Measurements from ENCODE around the gene RAB7A. TPM values are rescaled to one million over a fixed set of nuclear protein-coding genes. Genes with fewer than 3 reads are reported as not detected.

The RAB7A gene
- total RNA-seq, 1 donor from 2014 or later, result 319 TPM

GRCh38 chr3:128701342-128702212, 24.4 kb upstream of the RAB7A start:
- no peak for DNase-seq (ENCODE audit: low read depth)
- H3K79me2 ChIP-seq (ENCODE audit: insufficient read depth, low read length), result no peaks in the 10 kb centered on the region
- no peak overlapping the region for H3K27ac ChIP-seq (ENCODE audit: low read depth, low read length)
- H4K20me1 ChIP-seq (ENCODE audit: insufficient read depth, low read length), result no peaks in the 10 kb centered on the region
- no peak overlapping the region for H3K9ac ChIP-seq (ENCODE audit: low read length)
- no peak for FAIRE-seq
- Mint-ChIP-seq H3K4me3 (ENCODE audit: unreplicated experiment) (no peak overlapping the region), H3K36me3 (ENCODE audit: low read depth, unreplicated experiment) (no peaks in the 10 kb centered on the region), H3K9me3 (ENCODE audit: unreplicated experiment) (no peaks in the 10 kb centered on the region), H3K27ac (ENCODE audit: unreplicated experiment) (no peak overlapping the region), H3K27me3 (ENCODE audit: low read depth, unreplicated experiment) (peaks cover 3% of the 10 kb centered on the region), H3K4me1 (ENCODE audit: low read depth, unreplicated experiment) (peaks cover 4% of the 10 kb centered on the region)
- no peak overlapping the region for H2AFZ ChIP-seq (ENCODE audit: low read depth, low read length)
- TF ChIP-seq EZH2 (IDR thresholded peaks at IDR 0.05; ENCODE audit: insufficient read depth, low read length) (no peak), CTCF (IDR thresholded peaks at IDR 0.05; ENCODE audit: insufficient read depth, low read depth, low read length) (no peak)
- H3K4me2 ChIP-seq (ENCODE audit: low read length), result no peak overlapping the region
- H3K36me3 ChIP-seq (ENCODE audit: insufficient read depth, low read length), result no peaks in the 10 kb centered on the region
- no peaks in the 10 kb centered on the region for H3K9me3 ChIP-seq (ENCODE audit: insufficient read depth, low read depth, low read length)
- no peaks in the 10 kb centered on the region for H3K4me1 ChIP-seq (ENCODE audit: insufficient read depth, low read length)
- no peaks in the 10 kb centered on the region for H3K27me3 ChIP-seq (ENCODE audit: insufficient read depth, low read length)
- H3K4me3 ChIP-seq (ENCODE audit: insufficient read depth, low read depth, low read length), result no peak overlapping the region

DNA sequence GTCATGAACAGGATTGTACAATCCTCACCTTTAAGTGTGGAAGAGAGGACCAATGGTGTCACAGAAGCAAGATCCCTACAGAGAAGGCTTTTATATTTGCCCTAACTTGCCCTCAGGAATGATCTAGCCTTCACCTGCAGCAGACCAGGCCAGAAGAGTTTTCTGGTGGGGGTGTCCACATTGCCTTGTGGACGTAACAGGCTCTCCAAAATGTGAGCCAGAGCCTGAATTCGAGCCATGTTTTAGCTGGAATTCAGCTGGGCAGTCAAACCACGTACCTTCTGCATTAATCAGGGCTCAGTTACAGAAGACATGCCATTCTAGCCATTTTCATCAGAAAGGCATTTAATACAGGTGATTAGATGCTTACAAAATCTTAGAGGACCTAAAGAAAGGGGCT, 23.6 kb upstream of the RAB7A start:
- H3K27me3 Mint-ChIP-seq (ENCODE audit: low read depth, unreplicated experiment), result peaks cover 3% of the 10 kb centered on the region
- no peaks in the 10 kb centered on the region for H3K79me2 ChIP-seq (ENCODE audit: insufficient read depth, low read length)
- FAIRE-seq (no peak), DNase-seq (ENCODE audit: low read depth) (no peak)
- H2AFZ ChIP-seq (ENCODE audit: low read depth, low read length), result no peak overlapping the region
- no peaks in the 10 kb centered on the region for H3K27me3 ChIP-seq (ENCODE audit: insufficient read depth, low read length)
- no peak overlapping the region for H3K9ac ChIP-seq (ENCODE audit: low read length)
- no peak overlapping the region for H3K27ac Mint-ChIP-seq (ENCODE audit: unreplicated experiment)
- TF ChIP-seq CTCF (IDR thresholded peaks at IDR 0.05; ENCODE audit: insufficient read depth, low read depth, low read length) (no peak), EZH2 (IDR thresholded peaks at IDR 0.05; ENCODE audit: insufficient read depth, low read length) (no peak)
- no peaks in the 10 kb centered on the region for H4K20me1 ChIP-seq (ENCODE audit: insufficient read depth, low read length)
- H3K4me3 Mint-ChIP-seq (ENCODE audit: unreplicated experiment), result no peak overlapping the region
- no peak overlapping the region for H3K4me3 ChIP-seq (ENCODE audit: insufficient read depth, low read depth, low read length)
- H3K4me1 ChIP-seq (ENCODE audit: insufficient read depth, low read length), result no peaks in the 10 kb centered on the region
- H3K36me3 ChIP-seq (ENCODE audit: insufficient read depth, low read length), result no peaks in the 10 kb centered on the region
- H3K4me1 Mint-ChIP-seq (ENCODE audit: low read depth, unreplicated experiment), result peaks cover 4% of the 10 kb centered on the region
- H3K4me2 ChIP-seq (ENCODE audit: low read length), result no peak overlapping the region
- no peaks in the 10 kb centered on the region for H3K36me3 Mint-ChIP-seq (ENCODE audit: low read depth, unreplicated experiment)
- no peaks in the 10 kb centered on the region for H3K9me3 ChIP-seq (ENCODE audit: insufficient read depth, low read depth, low read length)
- H3K9me3 Mint-ChIP-seq (ENCODE audit: unreplicated experiment), result no peaks in the 10 kb centered on the region
- no peak overlapping the region for H3K27ac ChIP-seq (ENCODE audit: low read depth, low read length)

DNA sequence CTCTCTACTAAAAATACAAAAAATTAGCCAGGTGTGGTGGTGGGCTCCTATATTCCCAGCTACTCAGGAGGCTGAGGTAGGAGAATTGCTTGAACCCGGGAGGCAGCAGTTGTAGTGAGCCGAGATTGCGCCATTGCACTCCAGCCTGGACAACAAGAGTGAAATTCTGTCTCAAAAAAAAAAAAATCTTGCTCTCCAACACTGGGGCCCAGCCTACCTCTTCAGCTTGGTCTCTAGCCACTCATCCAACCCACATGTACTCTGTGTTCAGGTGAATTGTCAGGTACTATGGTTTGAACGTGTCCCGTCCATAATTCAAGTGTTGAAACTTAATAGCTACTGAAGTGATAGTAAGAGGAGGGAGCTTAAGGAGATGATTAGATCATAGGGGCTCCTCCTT, 22.4 kb upstream of the RAB7A start:
- H3K4me1 ChIP-seq (ENCODE audit: insufficient read depth, low read length), result no peaks in the 10 kb centered on the region
- no peaks in the 10 kb centered on the region for H3K9me3 ChIP-seq (ENCODE audit: insufficient read depth, low read depth, low read length)
- DNase-seq (ENCODE audit: low read depth) (no peak), FAIRE-seq (no peak)
- TF ChIP-seq EZH2 (IDR thresholded peaks at IDR 0.05; ENCODE audit: insufficient read depth, low read length), result no peak
- no peak overlapping the region for H3K4me2 ChIP-seq (ENCODE audit: low read length)
- Mint-ChIP-seq H3K4me1 (ENCODE audit: low read depth, unreplicated experiment) (peaks cover 4% of the 10 kb centered on the region), H3K27ac (ENCODE audit: unreplicated experiment) (no peak overlapping the region), H3K4me3 (ENCODE audit: unreplicated experiment) (no peak overlapping the region), H3K27me3 (ENCODE audit: low read depth, unreplicated experiment) (peaks cover 7% of the 10 kb centered on the region), H3K9me3 (ENCODE audit: unreplicated experiment) (no peaks in the 10 kb centered on the region), H3K36me3 (ENCODE audit: low read depth, unreplicated experiment) (no peaks in the 10 kb centered on the region)
- no peaks in the 10 kb centered on the region for H3K27me3 ChIP-seq (ENCODE audit: insufficient read depth, low read length)
- H4K20me1 ChIP-seq (ENCODE audit: insufficient read depth, low read length), result no peaks in the 10 kb centered on the region
- no peak overlapping the region for H3K9ac ChIP-seq (ENCODE audit: low read length)
- no peak overlapping the region for H3K4me3 ChIP-seq (ENCODE audit: insufficient read depth, low read depth, low read length)
- H2AFZ ChIP-seq (ENCODE audit: low read depth, low read length), result no peak overlapping the region
- H3K36me3 ChIP-seq (ENCODE audit: insufficient read depth, low read length), result no peaks in the 10 kb centered on the region
- H3K27ac ChIP-seq (ENCODE audit: low read depth, low read length), result no peak overlapping the region
- H3K79me2 ChIP-seq (ENCODE audit: insufficient read depth, low read length), result no peaks in the 10 kb centered on the region

Data from astrocyte (in vitro differentiated cells and primary cell).